GM21515 (cell line): ENCODE results near the gene TP63.

Source experiments
- ATAC-seq: cut with Tn5 transposase; IDR thresholded peaks from one replicate; pipeline ENCODE4 v1.9.1; 2021; ENCODE audit not compliant: unreplicated experiment

TP63 gene

DNA sequence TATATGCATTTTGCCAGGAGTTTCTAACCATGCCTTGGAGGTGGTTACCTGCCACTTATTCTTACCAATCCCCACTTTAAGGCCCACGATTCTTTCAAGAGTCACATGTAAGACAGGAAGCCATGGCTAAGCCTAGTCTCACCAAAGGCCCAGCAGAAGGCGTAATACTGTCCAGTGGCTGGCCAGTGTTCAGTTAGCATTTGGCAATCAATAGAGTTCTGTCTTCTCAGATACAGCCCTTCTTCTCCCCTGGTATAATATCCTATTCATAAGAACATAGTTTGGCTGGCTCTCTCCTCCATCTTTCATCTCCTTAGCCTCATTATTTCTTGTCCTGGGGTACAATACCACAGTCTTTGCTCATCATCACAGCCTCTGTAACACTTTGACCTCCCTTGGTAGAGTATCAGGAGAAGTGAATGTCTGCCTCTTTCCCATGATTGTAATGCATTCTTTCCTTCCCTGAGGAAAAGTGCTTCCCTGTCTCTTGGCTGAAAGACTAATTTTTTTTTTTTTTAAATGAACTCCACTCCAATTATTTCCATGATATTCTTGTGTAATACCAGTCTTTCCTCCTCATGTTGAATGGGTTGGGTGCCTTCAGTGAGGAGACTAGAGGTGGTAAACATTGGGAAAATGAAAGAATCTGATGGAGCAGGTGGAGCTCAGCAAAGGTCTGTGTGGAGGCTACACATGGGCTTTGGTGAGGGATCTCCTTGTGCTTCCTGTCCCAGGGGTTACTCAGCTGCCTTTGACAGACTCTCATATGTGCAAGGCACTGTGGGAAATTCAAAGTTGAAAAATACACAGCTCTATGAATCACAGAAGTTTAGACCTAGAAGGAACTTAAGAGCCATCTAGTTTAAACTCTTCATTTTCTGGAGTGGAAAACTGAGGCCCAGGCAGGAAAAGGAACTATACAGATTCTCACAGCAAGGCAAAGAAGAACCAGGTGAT lies 271.3 kb downstream of the TP63 start:
- no peak for ATAC-seq

DNA sequence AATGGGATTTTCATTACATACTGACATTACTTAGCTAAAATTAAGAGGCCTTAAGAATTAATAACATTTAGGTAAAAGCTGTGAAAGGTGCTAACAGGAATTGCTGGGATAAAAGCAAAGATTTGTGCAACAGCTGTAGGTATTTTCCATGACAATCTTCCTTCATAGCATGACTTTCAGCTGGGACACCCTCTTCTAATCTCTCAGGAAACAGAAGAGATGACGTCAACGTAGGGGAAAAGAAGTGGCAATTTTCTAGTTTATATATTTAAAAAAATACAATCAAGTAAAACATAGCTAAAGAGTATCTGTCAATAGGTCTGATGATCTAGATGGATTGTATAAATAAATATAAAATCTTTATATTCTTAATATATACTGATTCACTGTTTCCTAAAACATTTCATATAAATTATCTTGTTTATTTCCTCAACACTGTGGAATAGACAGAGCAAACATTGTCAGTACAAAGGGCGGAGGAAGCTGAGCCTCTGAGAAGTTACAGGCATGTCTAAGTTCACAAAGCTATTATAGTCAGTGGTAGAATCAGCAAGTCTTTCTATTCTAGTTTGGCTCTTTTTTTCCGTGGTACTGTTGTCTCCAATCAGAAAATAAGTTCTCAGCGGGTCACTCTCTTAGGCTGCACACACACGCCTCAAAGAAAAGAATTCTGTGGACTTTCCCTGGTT lies 272.5 kb downstream of the TP63 start:
- no peak for ATAC-seq

DNA sequence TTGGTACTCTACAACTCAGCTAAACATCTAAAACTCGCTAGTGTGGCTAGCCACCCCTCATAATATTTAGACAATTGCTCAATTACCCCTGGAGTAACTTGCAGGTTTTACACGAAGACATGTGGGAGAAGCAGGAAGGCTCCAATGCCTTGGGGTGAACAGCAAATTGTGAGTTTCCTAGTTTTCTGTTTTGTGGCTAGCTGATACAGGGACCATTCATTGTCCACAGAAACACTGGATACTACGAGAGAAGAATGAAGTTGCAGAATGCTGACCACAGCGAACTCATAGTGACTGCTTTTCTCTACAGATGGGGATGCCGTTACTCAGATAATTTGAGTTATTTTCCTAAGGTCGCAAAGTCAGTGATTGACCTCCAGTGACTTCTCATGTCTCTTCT lies 276.6 kb downstream of the TP63 start:
- ATAC-seq: no peak

DNA sequence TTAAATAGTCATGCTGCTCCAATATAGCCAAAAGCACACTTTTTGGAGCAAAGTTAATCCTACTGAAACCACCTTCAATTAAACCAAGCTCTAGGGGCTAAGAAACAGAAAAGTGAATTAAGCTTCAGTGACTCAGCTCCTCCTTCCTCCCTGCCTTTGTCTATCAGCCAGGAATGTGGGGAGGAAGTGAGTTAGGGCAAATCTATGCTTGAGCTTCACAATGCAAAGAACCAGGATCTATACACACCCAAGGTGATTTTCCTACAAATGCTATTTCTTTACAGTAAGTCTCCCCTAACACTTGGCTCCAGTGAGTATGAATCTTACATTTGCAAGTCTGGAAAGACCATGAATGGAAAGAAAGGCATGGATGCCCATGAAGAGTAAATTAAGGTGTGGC lies 277.5 kb downstream of the TP63 start:
- ATAC-seq: no peak

DNA sequence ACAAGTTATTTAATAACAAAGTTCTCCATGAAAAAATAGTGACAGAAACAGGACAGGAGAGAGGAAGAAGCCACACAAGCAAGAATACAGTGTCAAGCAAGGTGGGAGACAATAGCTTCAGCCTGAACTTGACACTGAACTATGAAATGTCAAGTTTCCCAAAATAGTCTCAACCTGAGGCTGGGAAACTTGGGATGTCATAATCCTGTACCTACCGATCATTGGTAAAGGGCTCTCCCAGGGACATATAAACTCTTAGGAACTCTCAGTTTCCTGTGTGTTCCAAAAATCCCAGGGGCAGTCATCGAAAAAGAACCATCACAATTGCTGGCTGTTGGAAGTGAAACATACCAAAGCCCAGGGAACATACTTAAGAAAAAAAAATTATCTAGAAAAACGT lies 277.9 kb downstream of the TP63 start:
- no peak for ATAC-seq

DNA sequence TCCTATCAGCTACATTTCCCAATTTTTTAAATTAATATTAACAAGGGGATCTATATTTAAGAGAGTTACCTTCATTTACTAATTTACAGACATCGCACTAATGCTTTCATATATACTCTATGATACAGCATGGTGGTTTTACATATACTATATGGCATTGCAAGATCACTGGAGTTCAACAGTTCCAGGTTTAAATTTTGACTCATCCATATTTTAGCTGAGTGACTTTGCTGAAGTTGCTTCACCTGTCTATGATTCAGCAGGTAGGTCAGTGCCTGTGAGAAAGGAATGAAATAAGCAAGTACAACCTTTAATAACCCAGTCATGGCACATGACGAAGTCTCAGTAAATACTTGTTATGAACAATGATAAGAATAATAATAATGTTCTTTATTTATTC lies 278.4 kb downstream of the TP63 start:
- ATAC-seq: no peak

DNA sequence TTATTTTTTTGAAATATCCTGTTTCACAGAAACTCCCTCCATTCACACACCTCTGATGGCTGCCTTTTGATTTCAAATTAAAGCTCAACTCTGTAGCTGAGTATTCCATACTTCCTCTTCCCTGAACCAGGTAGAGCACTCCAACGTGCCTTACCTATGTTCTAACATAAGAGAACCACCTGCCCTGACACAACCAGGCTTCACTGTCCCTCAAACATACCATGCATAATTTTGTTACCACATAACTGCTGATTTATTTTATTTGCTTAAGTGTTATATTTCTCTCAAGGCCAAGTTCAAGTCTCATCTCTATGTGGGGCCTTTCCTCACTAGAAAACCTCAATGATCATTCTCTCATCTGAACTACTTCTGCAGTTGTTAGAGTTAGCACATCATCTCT lies 279.8 kb downstream of the TP63 start:
- ATAC-seq: no peak

DNA sequence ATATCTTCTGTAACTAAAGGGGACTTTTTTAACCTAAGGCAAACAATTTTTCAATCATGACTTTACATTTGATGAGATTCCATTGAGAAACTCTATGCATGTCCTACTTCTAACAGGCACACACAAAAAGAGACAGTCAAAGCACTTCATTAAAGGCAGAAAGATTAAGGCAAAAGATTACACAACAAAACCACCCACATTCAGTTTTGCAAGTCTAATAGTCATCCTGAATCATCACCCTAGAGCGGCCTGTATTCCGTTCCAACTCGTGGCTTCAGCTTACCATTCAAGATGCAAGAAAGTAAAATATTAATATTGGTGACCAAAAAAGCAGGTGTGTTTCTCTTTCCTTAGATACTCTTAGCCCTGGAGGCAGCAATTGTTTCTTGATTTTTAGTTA lies 283.6 kb downstream of the TP63 start:
- no peak for ATAC-seq

DNA sequence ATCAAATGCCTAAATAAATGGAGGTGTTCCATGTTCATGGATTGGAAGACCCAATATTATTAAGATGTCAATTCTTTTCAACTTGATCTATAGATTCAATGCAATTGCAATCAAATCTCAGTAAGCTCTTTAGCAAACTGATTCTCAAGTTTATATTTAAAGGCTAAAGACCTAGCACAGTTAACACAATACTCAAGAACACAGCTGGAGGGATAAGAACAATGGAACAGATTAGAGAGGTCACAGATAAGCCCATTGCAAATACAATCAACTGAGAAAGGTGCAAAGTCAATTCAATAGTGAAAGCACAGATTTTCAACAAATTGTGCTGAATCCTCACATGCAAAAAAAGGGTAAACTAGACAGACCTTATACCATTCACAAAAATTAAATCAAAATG lies 290.6 kb downstream of the TP63 start:
- ATAC-seq: no peak

DNA sequence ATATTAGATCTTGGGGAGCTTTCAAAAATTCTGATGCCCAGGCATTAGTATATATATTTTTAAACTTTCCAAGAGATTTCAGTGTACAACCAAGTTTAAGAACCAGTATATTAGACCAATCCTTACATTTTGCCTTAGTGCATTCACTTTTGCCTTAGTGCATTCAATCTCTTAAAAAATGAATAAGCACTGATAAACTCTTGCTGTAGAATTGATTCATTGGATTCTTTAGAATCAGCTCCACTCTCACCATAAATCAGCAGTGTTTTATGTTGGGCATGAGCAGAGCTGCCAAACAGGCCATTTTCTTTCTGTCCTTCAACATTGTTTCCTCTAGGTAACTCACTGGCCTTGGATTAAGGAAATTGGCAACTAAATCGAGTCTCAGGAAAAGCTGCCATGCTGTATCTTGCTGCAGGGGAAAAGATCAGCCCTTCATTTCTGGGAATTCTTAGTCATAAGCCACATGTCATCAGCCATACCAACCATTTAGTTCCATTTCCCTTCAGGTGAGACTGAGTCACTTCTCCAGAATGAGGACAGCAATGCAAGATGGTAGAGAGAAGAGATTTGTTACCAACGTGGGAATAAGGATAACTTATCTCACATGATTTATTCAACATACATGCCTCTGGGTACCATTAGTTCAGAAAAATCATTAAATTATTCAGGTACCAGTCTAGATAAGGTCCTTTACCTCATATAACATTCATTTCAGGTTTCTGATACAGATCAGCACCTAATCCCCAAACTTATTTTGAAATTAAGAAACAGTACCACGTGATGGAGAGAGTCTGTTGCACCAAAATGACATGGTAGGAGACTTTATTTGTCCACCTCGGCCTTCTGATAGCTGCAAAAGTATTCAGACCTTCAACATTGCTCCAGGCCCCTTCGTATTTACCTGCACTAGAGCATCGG lies 297.0 kb downstream of the TP63 start:
- ATAC-seq: no peak

DNA sequence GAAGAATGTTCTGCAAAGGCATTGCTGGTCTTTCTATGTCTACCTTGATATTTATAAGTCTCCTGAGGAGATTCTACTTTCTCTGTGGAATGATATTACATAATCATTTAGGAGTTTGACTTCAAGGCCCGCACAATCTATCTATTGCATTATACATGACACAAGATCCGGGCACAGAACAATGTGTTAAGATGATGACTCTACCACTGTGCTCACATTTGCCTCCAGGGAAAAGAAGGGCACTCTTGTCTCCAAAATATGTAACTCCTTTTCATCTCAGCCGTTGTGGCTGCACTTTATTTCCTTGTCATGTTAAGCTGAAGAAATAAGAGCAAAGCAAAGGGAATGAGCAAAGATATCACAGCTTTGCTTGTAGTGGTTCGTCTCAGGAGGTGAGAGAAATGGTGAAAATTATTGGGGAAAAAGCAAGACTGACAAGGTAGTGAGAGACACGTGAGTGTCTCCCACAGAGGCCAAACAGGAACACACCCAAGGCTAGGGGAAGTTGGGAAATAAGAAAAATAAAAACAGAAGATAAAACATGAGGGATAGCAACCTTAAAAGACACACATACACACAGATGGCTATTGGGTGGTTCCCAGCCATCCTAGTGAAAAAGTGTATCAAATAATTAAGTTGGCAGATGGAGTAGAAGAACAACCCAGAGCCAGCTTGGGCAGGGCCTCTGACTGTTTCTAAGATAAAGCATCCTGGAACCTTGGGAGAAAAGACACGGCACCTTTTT lies 305.2 kb downstream of the TP63 start:
- no peak for ATAC-seq

DNA sequence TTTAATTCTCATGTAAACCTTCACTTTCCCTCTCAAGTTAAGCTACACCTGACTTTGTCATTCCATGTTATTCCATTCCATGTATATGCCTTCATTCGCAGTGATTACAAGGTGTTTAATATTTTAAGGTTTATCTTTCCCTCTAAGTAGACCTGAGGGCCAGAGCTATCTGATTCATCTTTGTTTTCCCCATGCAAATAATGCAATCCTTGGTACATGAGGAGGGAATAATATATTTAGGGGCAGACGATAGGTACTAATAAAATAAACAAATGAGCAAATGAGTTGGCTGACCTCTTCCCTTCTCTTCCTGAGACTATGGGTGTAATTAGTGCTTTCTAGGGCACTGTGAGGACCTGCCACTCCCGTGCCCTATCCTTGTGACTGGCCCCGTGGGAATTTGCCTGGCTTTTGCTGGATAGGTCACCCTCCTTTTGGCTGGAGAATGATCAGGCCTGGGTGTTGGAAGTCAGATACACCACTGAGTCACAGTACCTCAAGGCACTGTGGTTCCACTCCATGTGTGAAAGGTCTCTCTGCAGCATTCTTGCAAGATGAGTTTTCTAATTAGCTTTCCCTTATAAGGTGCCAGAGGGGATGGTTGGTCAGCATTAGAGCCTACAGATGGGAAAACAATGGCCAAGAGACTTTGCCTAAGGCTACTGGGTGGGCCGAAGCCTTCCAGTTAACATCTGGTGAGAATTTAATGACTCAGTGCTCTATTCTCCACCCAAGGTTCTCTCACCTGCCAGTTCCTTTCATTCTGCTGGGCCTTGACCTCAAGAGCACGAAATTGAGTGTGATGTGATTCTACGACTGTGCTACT lies 306.3 kb downstream of the TP63 start:
- no peak for ATAC-seq

DNA sequence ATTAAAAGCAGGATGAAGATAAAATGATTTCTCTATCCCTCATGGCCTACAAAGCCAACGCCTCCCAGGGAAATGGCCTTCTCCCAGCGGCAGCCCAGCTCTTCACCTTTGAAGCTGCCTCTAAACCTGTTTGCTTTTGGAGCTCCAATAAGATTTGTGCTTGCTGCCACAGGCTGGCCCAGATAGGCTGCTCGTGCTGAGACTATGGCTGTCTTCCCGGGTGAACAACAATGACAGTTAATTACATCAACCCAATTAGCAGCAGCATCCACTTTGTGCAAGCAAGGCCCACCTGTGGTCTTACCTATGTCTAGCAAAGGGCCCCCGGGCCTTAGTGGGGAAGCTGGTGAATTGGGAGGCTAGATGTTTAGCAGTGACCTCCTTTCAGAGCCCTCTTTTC lies 309.9 kb downstream of the TP63 start:
- ATAC-seq: no peak

DNA sequence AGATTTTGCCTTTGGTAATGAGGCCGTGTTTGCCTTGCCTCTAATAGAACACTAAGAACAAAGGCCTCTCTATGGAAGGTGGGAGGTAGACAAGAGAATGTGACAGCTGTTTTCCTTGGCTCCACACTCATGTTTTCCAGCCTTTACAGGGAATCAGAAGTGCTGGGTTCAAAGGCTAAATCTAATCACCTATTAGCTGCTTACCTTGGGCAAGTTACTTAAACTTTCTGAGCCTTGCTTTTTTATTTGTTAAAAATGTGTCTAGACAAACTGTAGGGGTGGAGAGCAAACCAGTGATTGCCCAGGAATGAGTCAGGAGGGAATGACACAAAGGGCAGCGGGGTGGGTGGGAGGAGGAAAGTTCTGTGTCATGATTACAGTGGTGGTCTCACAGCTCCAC lies 310.5 kb downstream of the TP63 start:
- no peak for ATAC-seq

DNA sequence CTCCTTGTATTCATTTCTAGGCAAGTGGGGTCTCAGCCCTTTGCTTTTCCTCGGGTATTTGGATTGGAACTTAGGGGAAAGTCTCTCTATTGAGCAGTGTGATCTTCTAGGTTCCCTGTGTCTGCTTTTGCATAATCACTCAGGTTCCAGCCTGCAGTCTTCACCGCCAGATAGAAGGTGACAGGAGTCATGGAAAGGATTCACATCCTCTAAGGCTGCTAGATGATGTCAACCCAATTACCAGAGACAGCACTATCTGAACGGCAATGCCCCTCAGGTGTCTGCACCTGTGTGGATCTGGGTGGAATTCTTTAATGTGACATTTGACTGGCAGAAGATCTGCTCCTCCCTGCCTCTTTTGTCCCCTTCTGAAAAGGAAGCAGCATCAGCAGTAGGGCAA lies 311.8 kb downstream of the TP63 start:
- ATAC-seq: no peak

DNA sequence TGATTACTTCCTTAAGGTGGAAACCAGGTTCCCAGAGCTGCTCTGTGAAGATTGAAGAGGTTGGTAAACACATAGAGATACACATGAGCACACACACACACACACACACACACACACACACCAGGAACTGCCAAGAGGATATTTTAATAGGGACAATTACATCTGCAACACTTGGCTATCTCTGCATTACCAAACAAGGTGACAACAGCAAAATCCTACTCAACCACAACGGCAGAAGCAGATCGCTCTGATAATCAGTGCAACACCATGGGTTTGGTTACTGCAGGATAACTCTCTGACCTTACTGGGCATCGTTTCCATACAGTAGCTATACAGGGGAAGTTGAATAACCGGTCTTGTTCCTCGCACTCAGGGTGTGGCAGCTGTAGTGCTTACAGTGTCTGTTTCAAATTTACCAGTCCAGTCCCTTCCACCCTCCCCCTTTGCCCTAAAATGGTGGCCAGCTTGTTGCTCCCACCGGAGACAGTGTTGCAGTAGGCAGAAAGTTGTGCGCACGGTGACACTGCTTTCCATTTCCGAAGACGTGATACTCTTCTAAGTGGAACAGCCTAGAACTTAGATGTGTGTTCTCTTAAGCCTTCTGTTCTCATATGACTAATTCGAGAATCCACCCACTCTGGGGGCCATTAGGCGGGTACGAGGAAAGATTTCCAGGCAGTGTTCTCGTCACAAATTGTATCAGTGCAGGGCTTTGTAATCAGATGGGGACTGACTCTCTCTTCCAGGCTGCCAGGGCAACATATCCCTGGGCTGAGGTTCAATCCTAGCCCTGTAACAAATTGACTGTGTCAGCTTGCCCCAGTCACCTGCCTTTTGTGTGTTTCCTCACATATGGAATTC lies 313.3 kb downstream of the TP63 start:
- ATAC-seq: no peak

DNA sequence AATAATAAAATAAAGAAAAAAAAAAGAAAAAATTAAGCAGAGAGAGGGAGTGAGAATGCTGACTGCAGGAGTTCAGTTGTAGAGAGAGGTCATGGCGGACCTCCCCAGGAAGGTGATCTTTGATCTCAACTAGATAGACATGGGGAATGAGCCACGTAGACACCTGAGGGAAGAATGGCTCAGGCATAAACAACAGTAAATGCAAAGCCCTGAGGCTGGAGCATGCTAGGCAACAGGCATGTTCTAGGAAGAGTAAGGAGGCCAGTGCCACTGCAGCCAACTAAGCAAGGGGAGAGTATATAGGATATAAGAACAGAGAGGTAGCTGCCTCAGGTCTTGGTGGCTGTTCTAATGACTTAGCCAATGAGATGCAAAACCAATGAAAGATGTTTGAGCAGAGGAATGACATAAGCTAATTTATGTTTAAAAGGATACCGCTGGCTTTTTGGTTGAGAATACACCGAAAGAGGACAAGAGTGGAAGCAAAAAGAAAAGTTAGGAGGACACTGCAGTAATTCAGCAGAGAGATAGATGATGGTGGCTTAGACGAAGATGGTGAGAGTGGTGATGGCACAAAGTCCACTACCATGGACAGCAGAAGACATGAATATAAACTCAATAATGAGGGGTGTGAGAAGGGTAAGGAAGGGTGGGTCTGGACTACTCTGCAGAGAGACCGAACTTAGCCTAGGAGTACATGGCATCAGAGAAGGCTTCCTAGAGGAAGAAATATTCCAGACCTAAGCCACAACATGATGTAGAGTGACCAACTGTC lies 314.9 kb downstream of the TP63 start:
- ATAC-seq: no peak
